OCI-LY1 (cell line): ENCODE measurements around the gene RARG.

Experiments used
- CTCF ChIP-seq: fragments of 200-600 bp; sonication (generic), shearing (Covaris generic); IDR thresholded peaks from 2 replicates; pipeline ENCODE4 v1.5.1; 2017; ENCODE audit warnings: mild to moderate bottlenecking, antibody characterized with exemption, low read length, moderate library complexity, mixed read lengths
- EZH2 ChIP-seq: fragments of 200-600 bp; sonication (generic), shearing (Covaris generic); IDR thresholded peaks from 2 replicates; pipeline ENCODE4 v1.8.0; 2017; ENCODE audit warnings: borderline replicate concordance, mixed run types, mild to moderate bottlenecking, antibody characterized with exemption, low read length, moderate library complexity, mixed read lengths

GRCh38 chr12:53196486-53196885 lies 35.5 kb downstream of the RARG start:
- TF ChIP-seq CTCF = no peak
- TF ChIP-seq EZH2 = no peak
